Measurements from ENCODE around the gene SEMA6B.

Gene SEMA6B

GRCh38 chr19:4519521-4520277 lies 39.8 kb downstream of the SEMA6B start:
- TF ChIP-seq ZFX (IDR thresholded peaks at IDR 0.05), result no peak
- TF ChIP-seq CTCF (conservative IDR thresholded peaks at IDR 0.05), result no peak
- no peak overlapping the region for H3K27ac ChIP-seq

GRCh38 chr19:4519172-4519496 lies 40.4 kb downstream of the SEMA6B start:
- TF ChIP-seq CTCF (conservative IDR thresholded peaks at IDR 0.05), result no peak
- TF ChIP-seq ZFX (IDR thresholded peaks at IDR 0.05), result no peak
- H3K27ac ChIP-seq, result no peak overlapping the region

GRCh38 chr19:4518345-4519171 lies 40.9 kb downstream of the SEMA6B start, which contains the start of gene PLIN4:
Gene PLIN4 (minus strand): TSS chr19:4518486. CDS start chr19:4518272, 214 bp downstream.
- H3K27ac ChIP-seq, result no peak within 1 kb of the TSS
- TF ChIP-seq CTCF (conservative IDR thresholded peaks at IDR 0.05), result no peak
- TF ChIP-seq ZFX (IDR thresholded peaks at IDR 0.05), result no peak

- no peak for TF ChIP-seq CTCF (conservative IDR thresholded peaks at IDR 0.05)
- TF ChIP-seq ZFX (IDR thresholded peaks at IDR 0.05), result no peak
These were observed 41.9 kb downstream of the SEMA6B start for GRCh38 chr19:4517451-4518057.

GRCh38 chr19:4516939-4517300 lies 42.6 kb downstream of the SEMA6B start:
- TF ChIP-seq CTCF (conservative IDR thresholded peaks at IDR 0.05), result no peak
- no peak for TF ChIP-seq ZFX (IDR thresholded peaks at IDR 0.05)
- no peak overlapping the region for H3K27ac ChIP-seq

More at GRCh38 chr19:4517451-4518057, 41.9 kb downstream of the SEMA6B start:
- H3K27ac ChIP-seq, result no peak overlapping the region

- no peak for TF ChIP-seq CTCF (conservative IDR thresholded peaks at IDR 0.05)
- TF ChIP-seq ZFX (IDR thresholded peaks at IDR 0.05), result no peak
- no peak overlapping the region for H3K27ac ChIP-seq
These were observed 43.1 kb downstream of the SEMA6B start for GRCh38 chr19:4516199-4516938.
